Measurements from ENCODE around the gene PIGU. TPM values are rescaled to one million over a fixed set of nuclear protein-coding genes. Genes with fewer than 3 reads are reported as not detected.
"Not testable (repeated sequence)": the region's sequence is repeated elsewhere in the genome, so short reads cannot be mapped to it uniquely, and the experiment has no call there.

The PIGU gene
- total RNA-seq, 1 donor from 2014 or later: 45.8 TPM

- TF ChIP-seq CTCF (IDR thresholded peaks at IDR 0.05; ENCODE audit: unreplicated experiment): no peak
- H3K27ac Mint-ChIP-seq: peak overlapping the region; percentile 93
- H3K4me1 Mint-ChIP-seq (ENCODE audit: low read depth): peaks cover 18% of the 10 kb centered on the region
- H3K4me3 Mint-ChIP-seq (ENCODE audit: low read depth): no peak overlapping the region
- H3K27me3 Mint-ChIP-seq: no peaks in the 10 kb centered on the region
- H3K9me3 Mint-ChIP-seq (ENCODE audit: low read depth): no peaks in the 10 kb centered on the region
- no peak for DNase-seq (ENCODE audit: low spot score, unreplicated experiment)
- peaks cover 23% of the 10 kb centered on the region for H3K36me3 Mint-ChIP-seq (ENCODE audit: insufficient read depth)
Observed at GRCh38 chr20:34525709-34526416, 151.0 kb downstream of the PIGU start.

GRCh38 chr20:34525342-34525708 is 151.6 kb downstream of the PIGU start:
- Mint-ChIP-seq H3K4me3 (ENCODE audit: low read depth) (no peak overlapping the region), H3K9me3 (ENCODE audit: low read depth) (no peaks in the 10 kb centered on the region), H3K4me1 (ENCODE audit: low read depth) (peaks cover 18% of the 10 kb centered on the region), H3K27ac (peak overlapping the region; percentile 93), H3K27me3 (no peaks in the 10 kb centered on the region), H3K36me3 (ENCODE audit: insufficient read depth) (peaks cover 22% of the 10 kb centered on the region)
- no peak for DNase-seq (ENCODE audit: low spot score, unreplicated experiment)
- TF ChIP-seq CTCF (IDR thresholded peaks at IDR 0.05; ENCODE audit: unreplicated experiment): no peak

- no peak for DNase-seq (ENCODE audit: low spot score, unreplicated experiment)
- no peak for TF ChIP-seq CTCF (IDR thresholded peaks at IDR 0.05; ENCODE audit: unreplicated experiment)
- H3K27ac Mint-ChIP-seq: peak overlapping the region; percentile 69
- no peaks in the 10 kb centered on the region for H3K27me3 Mint-ChIP-seq
- peaks cover 27% of the 10 kb centered on the region for H3K36me3 Mint-ChIP-seq (ENCODE audit: insufficient read depth)
- peaks cover 18% of the 10 kb centered on the region for H3K4me1 Mint-ChIP-seq (ENCODE audit: low read depth)
- H3K4me3 Mint-ChIP-seq (ENCODE audit: low read depth): no peak overlapping the region
- no peaks in the 10 kb centered on the region for H3K9me3 Mint-ChIP-seq (ENCODE audit: low read depth)
Observed at GRCh38 chr20:34524426-34524825, 152.5 kb downstream of the PIGU start.

- Mint-ChIP-seq H3K4me1 (ENCODE audit: low read depth) (peaks cover 21% of the 10 kb centered on the region), H3K9me3 (ENCODE audit: low read depth) (no peaks in the 10 kb centered on the region), H3K27me3 (no peaks in the 10 kb centered on the region), H3K27ac (peak overlapping the region; percentile 56), H3K36me3 (ENCODE audit: insufficient read depth) (peaks cover 21% of the 10 kb centered on the region), H3K4me3 (ENCODE audit: low read depth) (no peak overlapping the region)
- DNase-seq (ENCODE audit: low spot score, unreplicated experiment): peak; percentile 50
- TF ChIP-seq CTCF (IDR thresholded peaks at IDR 0.05; ENCODE audit: unreplicated experiment): peak; percentile 81
Observed at GRCh38 chr20:34522969-34523871, 153.7 kb downstream of the PIGU start.

GRCh38 chr20:34519841-34520240 is 157.1 kb downstream of the PIGU start:
- not testable (repeated sequence) for H3K4me3 Mint-ChIP-seq (ENCODE audit: low read depth); H3K27ac Mint-ChIP-seq; H3K9me3 Mint-ChIP-seq (ENCODE audit: low read depth); H3K27me3 Mint-ChIP-seq; DNase-seq (ENCODE audit: low spot score, unreplicated experiment)
- Mint-ChIP-seq H3K4me1 (ENCODE audit: low read depth) (peaks cover 25% of the 10 kb centered on the region), H3K36me3 (ENCODE audit: insufficient read depth) (peaks cover 14% of the 10 kb centered on the region)

GRCh38 chr20:34518863-34519262 is 158.0 kb downstream of the PIGU start:
- H3K9me3 Mint-ChIP-seq (ENCODE audit: low read depth); H3K4me3 Mint-ChIP-seq (ENCODE audit: low read depth); H3K27ac Mint-ChIP-seq; H3K27me3 Mint-ChIP-seq; DNase-seq (ENCODE audit: low spot score, unreplicated experiment): not testable (repeated sequence)
- Mint-ChIP-seq H3K36me3 (ENCODE audit: insufficient read depth) (peaks cover 15% of the 10 kb centered on the region), H3K4me1 (ENCODE audit: low read depth) (peaks cover 30% of the 10 kb centered on the region)

Data from progenitor cell of endocrine pancreas (in vitro differentiated cells).